ENCODE results near the gene MPPE1. TPM values are rescaled to one million over a fixed set of nuclear protein-coding genes. Genes with fewer than 3 reads are reported as not detected.

The MPPE1 gene
- total and polyA plus RNA-seq, 2 of the 4 experiments (the other 2 are of a cell fraction), result 13.8 to 19.9 TPM

GRCh38 chr18:11842562-11842961 lies 65.6 kb downstream of the MPPE1 start:
- no peak overlapping the region for H3K9ac ChIP-seq (ENCODE audit: low read depth, low read length)
- intact Hi-C loops (cut with micrococcal nuclease), result no loop called here
- dilution Hi-C loops (cut with HindIII; ENCODE audit: low sequenced_read_pairs, unreplicated experiment), result no loop called here
- no peaks in the 10 kb centered on the region for H3K27me3 ChIP-seq (ENCODE audit: control insufficient read depth, insufficient read depth, low read length)
- no peak overlapping the region for H3K56ac ChIP-seq (ENCODE audit: extremely low read depth, insufficient read depth, low read length)
- no peak overlapping the region for H4K8ac ChIP-seq (ENCODE audit: low read depth in 2 of 2, low read length in 2 of 2)
- no peaks in the 10 kb centered on the region for H4K20me1 ChIP-seq (ENCODE audit: insufficient read depth, low read length)
- H3K4me2 ChIP-seq (ENCODE audit: low read depth, low read length), result no peak overlapping the region
- no peaks in the 10 kb centered on the region for H3K79me1 ChIP-seq (ENCODE audit: low read depth in 1 of 2, low read length in 2 of 2)
- ATAC-seq (ENCODE audit: low read depth), result no peak
- H4K5ac ChIP-seq (ENCODE audit: low read depth, low read length), result no peak overlapping the region
- no peak overlapping the region for H3K27ac ChIP-seq (ENCODE audit: insufficient read depth, low read length)
- BruUV-seq (replicated peaks), result no TSS peak
- in situ Hi-C loops (cut with MboI; ENCODE audit: low sequenced_read_pairs), result no loop called here
- no peak overlapping the region for H3K18ac ChIP-seq (ENCODE audit: low read depth, low read length)
- no peak overlapping the region for H2AFZ ChIP-seq (replicated peaks; ENCODE audit: low read length, poor library complexity)
- H3K14ac ChIP-seq (replicated peaks; ENCODE audit: low read depth, low read length), result no peak overlapping the region
- TF ChIP-seq USF2 (IDR thresholded peaks at IDR 0.05; ENCODE audit: low read depth, low read length) (no peak), CTCF (conservative IDR thresholded peaks at IDR 0.05; ENCODE audit: low read depth, low read length) (no peak), CHD1 (IDR thresholded peaks at IDR 0.05; ENCODE audit: low read depth, low read length) (no peak), MAZ (IDR thresholded peaks at IDR 0.05; ENCODE audit: borderline replicate concordance, low read depth, low read length) (no peak), MXI1 (IDR thresholded peaks at IDR 0.05; ENCODE audit: borderline replicate concordance, low read depth, low read length) (no peak), FOS (IDR thresholded peaks at IDR 0.05; ENCODE audit: low read depth, low read length) (no peak), RFX5 (IDR thresholded peaks at IDR 0.05; ENCODE audit: low read depth, low read length) (no peak)
- POLR2A ChIA-PET (ENCODE audit: unreplicated experiment), result no interaction called here
- no peaks in the 10 kb centered on the region for H3K9me1 ChIP-seq (ENCODE audit: insufficient read depth, low read length)
- no peak overlapping the region for H2BK20ac ChIP-seq (ENCODE audit: low read depth, low read length)
- DNase-seq, result no peak
- H3K23ac ChIP-seq (ENCODE audit: low read depth, low read length), result no peak overlapping the region
- H2BK15ac ChIP-seq (ENCODE audit: low read depth, low read length), result no peak overlapping the region
- H2AK5ac ChIP-seq (ENCODE audit: low read depth, low read length), result no peak overlapping the region
- no peaks in the 10 kb centered on the region for H3K36me3 ChIP-seq (ENCODE audit: control insufficient read depth, insufficient read depth, low read length)
- H2BK5ac ChIP-seq (ENCODE audit: low read depth, low read length, poor library complexity, severe bottlenecking), result no peak overlapping the region
- no CpG with 5 or more reads among the region's 5 CpGs for WGBS, 2 experiments (ENCODE audit: extremely low coverage in 2 of 2, insufficient read length in 1 of 2)
- H3K4me3 ChIP-seq (ENCODE audit: insufficient read depth, low read depth, low read length), result no peak overlapping the region
- CTCF ChIA-PET, result no interaction called here
- H4K91ac ChIP-seq (ENCODE audit: insufficient read depth, low read depth, low read length), result no peak overlapping the region
- no peaks in the 10 kb centered on the region for H3K9me3 ChIP-seq (ENCODE audit: control insufficient read depth, insufficient read depth, low read length)
- no peak overlapping the region for H3K4ac ChIP-seq (ENCODE audit: low read depth, low read length)
- H3K4me1 ChIP-seq (ENCODE audit: control insufficient read depth, insufficient read depth, low read length), result no peaks in the 10 kb centered on the region
- H2BK120ac ChIP-seq (ENCODE audit: low read depth, low read length), result no peak overlapping the region
- no peak overlapping the region for H2AK9ac ChIP-seq (replicated peaks; ENCODE audit: low read depth, low read length, poor library complexity)

Measured in IMR-90 (cell line).